NCI-H446 treated with DMSO at 0.1 percent for 48 hours (cell line): ENCODE measurements around the gene ZNF223.

Source experiments
- DNase-seq: peaks from one replicate; lab custom pipeline; 2025; lab: John Stamatoyannopoulos, UW

ZNF223 gene

GRCh38 chr19:44051650-44052402 lies at the start of gene ZNF223:
TSS of gene ZNF223 (plus strand) at chr19:44052036. CDS start at chr19:44055177, 3,141 bp downstream.
- DNase-seq: peak; percentile 90

GRCh38 chr19:44002212-44002565 lies 49.6 kb upstream of the ZNF223 start:
- DNase-seq: no peak

- DNase-seq: peak; percentile 91
Observed at GRCh38 chr19:44002566-44003460, 49.0 kb upstream of the ZNF223 start, which contains the start of gene ZNF230. TSS of gene ZNF230 (plus strand) at chr19:44002957. CDS start at chr19:44007079, 4,122 bp downstream.

GRCh38 chr19:44003461-44004009 lies 48.3 kb upstream of the ZNF223 start:
- no peak for DNase-seq

- DNase-seq: no peak
Observed at GRCh38 chr19:44005973-44006372, 45.9 kb upstream of the ZNF223 start.

- no peak for DNase-seq
Observed at GRCh38 chr19:44007473-44007872, 44.4 kb upstream of the ZNF223 start.

- DNase-seq: no peak
Observed at GRCh38 chr19:44010468-44010867, 41.4 kb upstream of the ZNF223 start.

- DNase-seq: no peak
Observed at GRCh38 chr19:44019498-44019897, 32.3 kb upstream of the ZNF223 start.

- no peak for DNase-seq
Observed at GRCh38 chr19:44021221-44021620, 30.6 kb upstream of the ZNF223 start.

- no peak for DNase-seq
Observed at GRCh38 chr19:44024900-44025216, 27.0 kb upstream of the ZNF223 start.

- peak; percentile 74 for DNase-seq
Observed at GRCh38 chr19:44025217-44025936, 26.5 kb upstream of the ZNF223 start, which contains the start of gene ZNF222. TSS of gene ZNF222 (plus strand) at chr19:44025379. CDS start at chr19:44025437, 58 bp downstream.

- DNase-seq: no peak
Observed at GRCh38 chr19:44026622-44027021, 25.2 kb upstream of the ZNF223 start.

GRCh38 chr19:44032001-44032610 lies 19.7 kb upstream of the ZNF223 start:
- DNase-seq: no peak

- no peak for DNase-seq
Observed at GRCh38 chr19:44042147-44042546, 9.7 kb upstream of the ZNF223 start.

GRCh38 chr19:44050740-44051649 lies 841 bp upstream of the ZNF223 start:
- no peak for DNase-seq

GRCh38 chr19:44055870-44056269 lies 4.0 kb downstream of the ZNF223 start:
- DNase-seq: no peak

- DNase-seq: no peak
Observed at GRCh38 chr19:44059229-44059628, 7.4 kb downstream of the ZNF223 start.

GRCh38 chr19:44061038-44061437 lies 9.2 kb downstream of the ZNF223 start:
- DNase-seq: no peak

GRCh38 chr19:44066305-44066704 lies 14.5 kb downstream of the ZNF223 start:
- no peak for DNase-seq

GRCh38 chr19:44069415-44069814 lies 17.6 kb downstream of the ZNF223 start:
- no peak for DNase-seq
